HG03571 (cell line): Measurements from ENCODE around the gene C1GALT1.
A peak's percentile ranks its signal among the peaks of the same experiment; 100 is the strongest.
"Not testable (repeated sequence)": the region's sequence is repeated elsewhere in the genome, so short reads cannot be mapped to it uniquely, and the experiment has no call there.

Experiments used
- ATAC-seq: cut with Tn5 transposase; IDR thresholded peaks from one replicate; pipeline ENCODE4 v1.9.1; 2021; ENCODE audit not compliant: unreplicated experiment

C1GALT1 gene

DNA sequence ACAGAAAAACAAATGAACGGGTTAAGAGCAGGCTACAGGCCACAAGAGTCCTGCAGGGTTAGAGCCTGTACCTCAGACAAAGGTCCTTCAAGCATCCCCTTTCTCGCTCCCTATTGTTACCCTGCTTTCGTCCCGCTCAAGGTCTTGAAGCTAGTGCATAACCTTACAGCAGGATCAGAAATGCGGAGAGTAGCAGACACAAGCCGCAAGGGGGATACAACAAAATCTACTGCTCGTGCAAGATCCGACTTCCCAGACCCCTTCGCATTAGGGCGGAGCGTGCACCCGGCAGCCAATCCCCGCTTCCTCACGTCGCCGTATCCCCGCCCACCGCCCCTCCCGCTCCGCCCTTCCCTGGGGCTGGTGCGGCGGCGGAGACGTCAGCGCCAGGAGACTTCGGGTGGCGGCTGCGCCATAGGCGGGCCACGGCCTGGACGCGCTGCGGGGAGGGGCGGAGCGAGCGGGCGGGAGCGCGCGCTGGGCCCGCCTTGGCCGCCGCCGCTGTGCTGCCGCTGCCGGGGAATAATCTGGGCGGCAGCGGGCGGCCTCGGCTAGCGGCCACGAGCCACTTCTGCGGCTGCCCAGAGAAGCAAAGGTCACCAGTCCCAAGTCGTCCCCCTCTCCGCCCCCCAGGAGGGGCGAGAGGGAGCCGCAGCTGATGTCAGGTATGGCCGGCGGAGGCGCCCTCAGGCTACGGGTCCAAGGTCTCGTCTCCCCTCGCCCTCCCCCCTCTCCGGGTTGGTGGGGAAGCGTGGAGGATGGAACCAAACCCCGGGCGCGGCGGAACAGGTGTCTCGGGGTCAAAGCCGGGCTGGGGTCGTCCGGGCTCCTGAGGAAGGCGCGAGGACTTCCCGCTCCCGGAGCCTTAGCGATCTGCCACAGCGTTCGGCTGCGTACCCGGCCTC lies at the start of gene C1GALT1:
Gene C1GALT1 (plus strand): TSS at position 389 of the 905 bp plus-strand sequence. CDS start 51,776 bp downstream, outside the sequence.
- ATAC-seq: peak; percentile 83

DNA sequence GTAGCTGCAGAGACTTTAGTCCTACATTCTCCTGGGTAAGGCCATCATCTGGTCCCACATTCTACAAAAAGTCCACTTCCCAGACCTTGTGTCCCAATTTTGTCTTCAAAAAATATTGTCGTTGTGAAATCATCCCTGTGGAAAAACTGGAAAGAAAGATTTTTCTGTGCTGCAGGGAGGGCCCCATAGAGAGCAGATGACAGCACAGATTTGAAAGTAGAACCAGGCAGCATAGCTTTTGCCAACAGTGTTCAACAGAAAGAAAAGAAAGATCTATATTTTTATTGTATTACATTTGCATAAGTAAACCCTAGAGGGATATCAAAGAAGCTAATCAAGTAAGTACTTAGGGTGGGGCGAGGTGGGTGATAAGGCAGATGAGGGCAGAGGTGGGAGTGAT lies 48.3 kb upstream of the C1GALT1 start:
- no peak for ATAC-seq

DNA sequence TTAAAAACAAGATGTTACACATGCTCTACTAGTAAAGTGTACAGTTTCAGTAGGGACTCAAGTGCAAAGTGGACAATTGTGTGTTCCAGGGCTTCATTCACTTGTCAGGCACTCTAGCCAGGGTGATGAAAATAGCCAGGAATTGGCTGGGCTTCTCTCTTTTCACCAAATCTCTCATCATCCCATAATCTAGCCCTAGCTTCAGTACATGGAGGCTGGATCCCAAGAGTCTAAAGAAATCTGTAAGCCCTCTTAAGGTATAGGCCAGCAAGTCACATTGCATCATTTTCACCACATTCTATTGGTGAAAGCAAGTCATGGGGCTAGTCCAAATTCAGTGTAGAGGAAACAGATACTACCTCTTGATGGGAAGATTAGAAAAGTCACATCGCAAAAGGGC lies 47.3 kb upstream of the C1GALT1 start:
- ATAC-seq: no peak

DNA sequence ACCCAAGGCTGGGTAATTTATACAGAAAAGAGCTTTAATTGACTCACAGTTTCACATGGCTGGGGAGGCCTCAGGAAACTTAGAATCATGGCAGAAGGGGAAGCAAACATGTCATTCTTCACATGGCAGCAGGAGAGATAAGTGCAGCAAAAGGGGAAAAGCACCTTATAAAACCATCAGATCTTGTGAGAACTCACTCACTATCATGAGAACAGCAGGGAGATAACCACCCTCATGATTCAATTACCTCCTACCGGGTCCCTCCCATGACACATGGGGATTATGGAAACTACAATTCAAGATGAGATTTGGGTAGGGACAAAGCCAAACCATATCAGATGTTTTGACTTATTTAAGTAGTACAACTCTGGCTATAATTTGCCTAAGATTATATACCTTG lies 46.4 kb upstream of the C1GALT1 start:
- not testable (repeated sequence) for ATAC-seq

DNA sequence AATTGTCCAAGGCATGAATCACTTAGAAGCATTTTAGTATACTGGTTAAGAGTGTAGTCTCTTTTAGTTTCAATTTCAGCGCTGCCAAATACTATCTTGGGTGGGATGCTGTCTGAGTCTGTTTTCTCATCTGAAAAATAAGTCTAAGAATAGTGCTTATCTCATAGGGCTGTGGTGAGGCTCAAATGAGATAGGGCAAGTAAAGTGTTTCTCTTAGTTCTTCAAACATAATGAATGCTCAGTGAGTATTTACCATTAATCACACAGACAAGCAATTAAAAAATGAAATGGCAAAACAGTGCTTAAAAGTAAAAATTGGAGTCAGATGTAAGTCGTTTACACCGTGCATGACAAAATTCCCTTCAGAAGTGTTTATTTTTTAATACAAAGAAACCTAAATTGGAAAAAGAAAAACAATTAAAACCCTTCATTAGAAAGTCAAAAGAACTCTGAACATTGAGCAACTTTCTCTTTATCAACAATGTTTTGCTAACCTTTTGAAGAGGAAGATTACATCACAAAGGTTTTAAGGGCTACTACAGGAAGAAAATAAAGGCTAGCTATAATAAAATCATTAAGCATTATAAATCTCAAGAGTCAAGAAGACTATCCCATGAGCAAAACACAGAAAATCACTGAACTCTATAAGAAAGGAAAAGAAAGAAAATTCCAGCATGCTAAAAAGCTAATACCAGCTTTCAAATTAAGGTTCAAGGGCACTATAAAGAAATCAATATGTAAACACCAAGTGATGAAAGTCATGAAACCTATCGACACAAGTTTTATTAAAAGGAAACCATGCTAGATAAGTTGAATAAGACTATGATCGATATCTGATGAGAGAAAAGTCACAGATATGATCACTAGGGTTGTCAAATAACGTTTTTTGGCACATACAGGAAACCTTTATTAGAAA lies 45.6 kb upstream of the C1GALT1 start:
- no peak for ATAC-seq

DNA sequence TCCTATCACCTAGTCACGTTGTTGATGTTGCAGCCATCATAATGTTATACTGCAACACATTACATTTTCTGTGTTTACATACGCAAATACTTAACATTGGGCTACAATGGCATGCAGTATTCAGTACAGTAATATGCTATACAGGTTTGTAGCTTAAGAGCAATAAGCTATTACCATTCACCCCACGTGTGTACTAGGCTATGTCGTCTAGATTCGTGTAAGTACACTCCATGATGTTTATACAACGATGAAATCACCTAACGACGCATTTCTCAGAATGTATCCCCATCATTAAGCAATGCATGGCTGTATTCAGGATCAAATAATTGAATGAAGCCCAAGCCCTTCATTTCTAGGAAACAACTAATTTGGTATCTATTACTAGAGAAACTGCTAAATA lies 43.4 kb upstream of the C1GALT1 start:
- no peak for ATAC-seq

DNA sequence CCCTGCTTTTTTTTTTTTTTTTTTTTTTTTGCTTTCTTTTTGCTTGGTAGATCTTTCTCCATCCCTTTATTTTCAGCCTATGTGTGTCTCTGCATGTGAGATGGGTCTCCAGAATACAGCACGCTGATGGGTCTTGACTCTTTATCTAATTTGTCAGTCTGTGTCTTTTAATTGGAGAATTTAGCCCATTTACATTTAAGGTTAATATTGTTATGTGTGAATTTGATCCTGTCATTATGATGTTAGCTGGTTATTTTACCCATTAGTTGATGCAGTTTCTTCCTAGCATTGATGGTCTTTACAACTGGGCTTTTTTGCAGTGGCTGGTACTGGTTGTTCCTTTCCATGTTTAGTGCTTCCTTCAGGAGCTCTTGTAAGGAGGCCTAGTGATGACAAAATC lies 38.9 kb upstream of the C1GALT1 start:
- not testable (repeated sequence) for ATAC-seq

DNA sequence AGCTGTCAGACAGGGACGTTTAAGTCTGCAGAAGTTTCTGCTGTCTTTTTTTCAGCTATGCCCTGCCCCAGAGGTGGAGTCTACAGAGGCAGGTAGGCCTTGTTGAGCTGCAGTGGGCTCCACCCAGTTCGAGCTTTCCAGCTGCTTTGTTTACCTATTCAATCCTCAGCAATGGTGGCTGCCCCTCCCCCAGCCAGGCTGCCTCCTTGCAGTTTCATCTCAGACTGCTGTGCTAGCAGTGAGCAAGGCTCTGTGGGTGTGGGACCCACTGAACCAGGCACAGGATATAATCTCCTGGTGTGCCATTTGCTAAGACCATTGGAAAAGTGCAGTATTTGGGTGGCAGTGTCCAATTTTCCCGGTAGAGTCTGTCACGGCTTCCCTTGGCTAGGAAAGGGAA lies 37.2 kb upstream of the C1GALT1 start:
- not testable (repeated sequence) for ATAC-seq

DNA sequence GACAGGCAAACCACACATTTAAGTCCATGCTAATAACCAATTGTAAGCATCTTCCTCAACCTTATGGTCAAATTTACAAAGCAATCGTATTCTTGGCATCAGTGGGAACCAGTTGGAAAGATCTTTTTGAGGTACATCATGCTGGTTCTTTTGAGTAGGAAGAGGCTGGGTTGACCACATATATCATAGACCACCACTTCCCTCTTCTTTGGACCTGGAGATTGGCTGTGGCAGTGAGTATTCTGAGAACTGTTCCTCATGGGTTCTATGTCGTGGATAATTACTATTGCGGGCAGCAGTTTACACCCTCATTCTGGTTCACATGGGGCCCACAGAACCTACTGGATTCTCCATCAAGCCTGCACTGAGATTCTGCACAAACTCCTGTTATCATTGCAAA lies 35.5 kb upstream of the C1GALT1 start:
- no peak for ATAC-seq

DNA sequence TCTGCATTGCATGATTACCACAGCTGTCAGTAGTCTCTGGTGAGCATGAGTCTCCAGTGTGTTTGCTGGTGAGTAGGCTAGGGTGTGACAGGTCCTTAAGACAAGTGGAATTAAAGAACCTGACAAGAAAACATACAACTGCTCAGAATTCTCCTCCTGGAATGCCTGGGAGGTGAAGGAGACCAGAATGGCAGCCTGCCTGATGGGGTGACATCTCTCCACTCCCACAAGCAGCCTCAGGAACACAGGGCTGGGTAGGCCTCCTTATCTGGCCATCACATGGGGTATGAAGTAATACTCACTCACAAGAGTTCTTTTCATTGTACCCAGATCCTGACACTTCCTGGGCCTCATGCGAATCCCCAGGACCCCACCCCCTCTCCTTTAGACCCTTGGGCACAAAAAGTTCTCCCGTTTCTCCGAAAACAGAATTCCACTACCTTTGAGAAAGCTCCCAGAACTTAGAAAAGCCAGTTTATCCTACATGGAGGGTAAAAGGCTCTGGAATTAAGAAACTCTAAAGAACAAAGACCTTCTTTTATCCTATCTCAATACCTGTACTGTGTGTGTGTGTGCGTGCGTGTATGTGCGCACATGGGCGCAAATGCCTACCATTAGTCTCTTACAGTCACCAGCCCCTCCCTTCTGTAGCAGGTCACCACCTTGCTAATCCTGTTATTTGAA lies 33.4 kb upstream of the C1GALT1 start:
- no peak for ATAC-seq

DNA sequence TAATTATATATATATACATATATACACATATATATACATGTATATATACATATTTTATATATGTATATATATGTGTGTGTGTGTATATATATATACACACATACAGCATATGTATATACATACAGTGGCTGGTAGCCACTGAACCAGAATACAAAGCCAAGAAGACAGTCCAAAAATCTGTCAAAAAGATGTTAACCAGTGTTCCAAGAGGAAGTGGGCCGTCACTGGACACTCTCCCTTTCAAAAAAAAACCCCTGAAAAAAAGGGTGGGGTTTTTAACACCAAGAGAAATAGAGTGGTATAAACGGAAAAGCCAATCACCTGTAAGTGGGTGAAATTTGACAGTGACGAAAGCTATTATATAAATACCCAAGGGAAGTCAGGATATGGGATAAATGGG lies 31.1 kb upstream of the C1GALT1 start:
- no peak for ATAC-seq

DNA sequence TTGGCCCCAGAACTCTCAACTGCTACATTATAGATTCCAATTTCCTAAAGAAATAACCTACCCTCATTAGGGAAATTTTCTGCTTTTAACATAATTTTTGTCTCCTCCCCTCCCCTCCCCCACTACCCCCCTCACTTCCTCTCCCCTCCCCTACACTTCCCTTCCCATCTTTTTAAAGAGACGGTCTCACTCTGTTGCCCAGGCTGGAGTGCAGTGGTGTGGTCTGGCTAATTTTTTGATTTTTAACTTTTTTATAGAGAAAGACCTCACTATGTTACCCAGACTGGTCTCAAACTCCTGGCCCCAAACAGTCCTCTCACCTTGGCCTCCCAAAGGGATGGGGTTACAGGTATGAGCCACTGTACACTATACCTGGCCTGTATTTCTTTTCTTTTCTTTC lies 30.5 kb upstream of the C1GALT1 start:
- ATAC-seq: no peak

DNA sequence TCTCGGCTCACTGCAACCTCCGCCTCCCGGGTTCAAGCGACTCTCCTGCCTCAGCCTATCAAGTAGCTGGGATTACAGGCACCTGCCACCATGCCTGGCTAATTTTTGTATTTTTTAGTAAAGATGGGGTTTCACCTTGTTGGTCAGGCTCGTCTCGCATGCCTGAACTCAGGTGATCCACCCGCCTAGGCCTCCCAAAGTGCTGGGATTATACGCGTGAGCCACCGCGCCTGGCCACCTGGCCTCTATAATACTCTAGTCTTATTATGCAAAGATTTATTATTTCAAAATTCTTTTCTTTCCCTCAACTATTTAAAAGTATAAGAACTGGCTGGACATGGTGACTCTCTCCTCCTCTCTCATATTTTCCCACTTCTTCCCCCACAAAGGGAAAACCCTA lies 30.0 kb upstream of the C1GALT1 start:
- no peak for ATAC-seq

DNA sequence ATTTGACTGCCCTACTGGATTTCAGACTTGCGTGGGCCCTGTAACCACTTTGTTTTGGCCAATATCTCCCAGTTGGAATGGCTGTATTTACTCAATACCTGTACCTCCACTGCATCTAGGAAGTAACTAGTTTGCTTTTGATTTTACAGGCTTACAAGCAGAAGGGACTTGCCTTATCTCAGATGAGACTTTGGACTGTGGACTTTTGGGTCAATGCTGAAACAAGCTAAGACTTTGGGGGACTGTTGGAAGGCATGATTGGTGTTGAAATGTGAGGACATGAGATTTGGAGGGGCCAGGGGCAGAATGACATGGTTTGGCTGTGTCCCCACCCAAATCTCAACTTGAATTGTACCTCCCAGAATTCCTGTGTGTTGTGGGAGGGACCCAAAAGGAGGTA lies 28.0 kb upstream of the C1GALT1 start:
- not testable (repeated sequence) for ATAC-seq

DNA sequence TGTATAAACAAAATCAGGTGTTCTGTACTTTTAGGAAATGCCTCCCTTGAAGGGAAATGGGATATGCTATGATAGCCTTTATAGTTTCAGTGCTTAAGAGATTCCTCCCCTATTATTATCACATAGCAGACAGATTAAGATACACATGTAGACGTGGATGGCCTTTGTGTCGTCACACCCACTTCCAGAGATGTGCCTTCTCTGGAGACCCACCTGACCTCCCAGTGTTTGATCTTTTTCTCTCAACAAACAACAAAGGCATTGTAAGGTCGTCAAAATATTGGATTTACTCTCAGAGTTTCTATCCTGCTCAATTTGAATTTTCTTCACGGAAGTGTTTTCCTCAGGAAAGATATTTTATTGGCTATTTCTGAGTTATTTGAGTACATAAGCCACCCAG lies 25.7 kb upstream of the C1GALT1 start:
- no peak for ATAC-seq

DNA sequence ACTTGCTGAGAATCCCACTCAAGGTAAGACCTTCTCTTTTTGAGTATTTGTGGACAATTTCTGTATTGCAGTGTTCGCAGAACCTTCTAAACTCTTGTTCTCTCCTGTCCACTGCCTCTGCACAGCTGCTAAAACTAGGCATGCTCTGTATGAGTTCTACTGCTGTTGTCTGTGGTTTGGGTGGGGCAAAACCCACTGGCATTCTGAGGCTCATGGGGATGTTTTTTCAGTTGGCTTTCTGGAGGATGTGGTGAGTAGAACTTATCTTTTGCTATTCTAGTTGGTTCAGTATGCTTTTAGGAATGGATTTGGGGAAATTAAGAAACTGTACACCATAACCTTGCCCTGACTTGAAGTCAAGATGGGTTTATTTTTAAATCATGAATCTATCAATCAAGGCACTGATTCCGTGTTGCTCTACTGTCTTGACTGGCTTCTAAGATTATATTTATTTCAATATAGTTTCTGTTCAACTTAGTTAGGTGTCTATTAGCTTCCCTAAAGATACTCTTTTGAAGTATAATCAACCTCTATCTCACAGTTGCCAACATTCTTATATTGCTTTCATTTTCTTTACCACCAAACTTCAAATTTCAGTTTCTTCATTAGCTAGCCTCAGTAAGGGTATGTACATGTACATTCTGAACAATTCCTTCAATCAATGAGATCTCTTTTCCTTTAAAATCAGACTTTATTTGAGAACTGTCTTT lies 25.0 kb upstream of the C1GALT1 start:
- ATAC-seq: peak; percentile 78

DNA sequence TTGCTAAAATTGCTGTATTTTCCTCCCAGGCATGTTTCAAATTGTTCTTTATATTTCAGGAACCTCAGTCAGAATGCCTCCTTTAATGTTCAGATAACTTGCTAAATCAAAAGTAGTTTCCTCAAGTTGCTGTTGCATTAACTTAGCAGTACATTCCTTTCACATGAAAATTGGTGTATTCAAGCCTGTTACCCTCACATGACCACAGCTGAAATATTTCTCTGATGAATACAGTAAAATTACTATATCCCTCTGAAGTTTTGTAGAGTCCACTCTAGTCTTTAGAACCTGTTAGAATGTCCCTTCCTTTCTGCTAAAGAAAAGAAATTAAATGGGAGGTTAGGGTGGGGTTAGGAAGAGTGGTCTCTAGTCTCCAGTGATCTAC lies 24.5 kb upstream of the C1GALT1 start:
- no peak for ATAC-seq

DNA sequence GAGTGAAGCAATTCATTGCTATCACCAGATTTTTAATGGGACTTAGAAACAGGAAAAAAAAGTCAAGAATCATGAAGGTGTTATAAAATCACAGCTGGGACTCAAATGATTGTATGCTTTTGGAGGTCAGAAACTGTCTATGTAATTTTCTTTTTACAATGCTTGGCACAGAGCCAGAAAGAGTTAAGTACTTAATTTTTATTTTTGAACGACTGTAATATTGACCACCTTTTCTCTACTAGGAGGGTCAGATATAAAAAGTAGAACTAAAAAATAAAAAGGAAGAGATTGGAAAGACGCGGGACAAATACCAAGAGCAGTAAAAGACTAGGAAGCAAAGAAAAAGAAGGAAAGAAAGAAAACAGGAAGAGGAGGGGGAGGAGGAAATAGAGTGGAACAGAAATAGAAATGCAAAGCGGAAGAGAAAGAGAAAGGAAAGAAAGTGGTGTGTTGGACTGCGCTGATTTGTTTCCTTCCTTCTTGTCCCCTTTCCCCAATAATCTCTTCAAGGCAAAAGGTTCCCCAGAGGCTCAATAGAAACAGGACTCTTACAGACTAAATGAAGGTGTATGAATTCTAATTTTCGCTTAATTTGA lies 23.2 kb upstream of the C1GALT1 start:
- no peak for ATAC-seq

DNA sequence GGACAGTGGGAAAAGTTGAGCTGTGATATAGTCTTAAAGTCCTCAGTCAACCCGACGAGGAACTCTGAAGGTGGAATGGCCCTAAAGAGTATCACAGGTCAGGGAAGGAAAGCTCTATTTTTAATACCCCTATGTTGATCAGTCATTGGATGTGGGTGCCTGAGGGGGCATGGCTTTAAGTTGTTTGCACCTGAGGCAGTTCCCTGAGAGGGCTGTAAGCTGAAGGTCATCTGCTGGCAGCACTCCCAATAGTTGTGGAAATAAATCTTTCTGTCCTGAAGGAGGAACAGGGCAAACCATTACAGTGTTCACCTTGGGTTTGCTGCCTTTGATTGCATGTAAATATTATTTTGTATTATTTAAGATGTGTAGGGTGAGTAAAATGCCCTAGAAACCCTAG lies 17.8 kb upstream of the C1GALT1 start:
- ATAC-seq: no peak

DNA sequence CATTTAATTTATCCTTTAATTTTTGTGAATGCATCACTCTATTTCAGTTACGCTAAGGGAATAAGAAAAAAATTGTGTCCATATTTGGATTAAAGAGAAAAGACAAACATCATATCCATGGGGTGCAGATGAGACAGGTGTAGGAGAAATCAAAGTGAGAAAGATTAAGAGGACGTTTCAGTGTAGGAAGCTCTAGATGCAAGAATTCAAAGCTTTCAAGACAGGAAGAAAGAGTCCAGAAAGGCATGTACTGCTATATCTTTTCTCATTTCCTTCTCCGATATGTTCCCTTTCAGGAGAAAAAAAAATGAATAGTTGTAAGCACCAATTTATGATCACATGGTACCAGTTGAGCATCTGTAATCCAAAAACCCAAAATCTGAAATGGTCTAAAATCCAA lies 17.0 kb upstream of the C1GALT1 start:
- no peak for ATAC-seq
